Measurements from ENCODE around the gene TM4SF18. TPM values are rescaled to one million over a fixed set of nuclear protein-coding genes. Genes with fewer than 3 reads are reported as not detected.

TM4SF18 gene
- total and polyA plus RNA-seq, 2 donors (not counting 1 experiment from before 2014, with no cell fraction given), result not detected

- intact Hi-C loops (cut with micrococcal nuclease), result no loop called here
- no peak overlapping the region for H3K27ac ChIP-seq (ENCODE audit: low read length in 2 of 2)
- no peak for TF ChIP-seq EZH2 (IDR thresholded peaks at IDR 0.05; ENCODE audit: borderline replicate concordance, insufficient read depth, low read depth, low read length, poor library complexity, severe bottlenecking)
- TF ChIP-seq, protein P1, sequence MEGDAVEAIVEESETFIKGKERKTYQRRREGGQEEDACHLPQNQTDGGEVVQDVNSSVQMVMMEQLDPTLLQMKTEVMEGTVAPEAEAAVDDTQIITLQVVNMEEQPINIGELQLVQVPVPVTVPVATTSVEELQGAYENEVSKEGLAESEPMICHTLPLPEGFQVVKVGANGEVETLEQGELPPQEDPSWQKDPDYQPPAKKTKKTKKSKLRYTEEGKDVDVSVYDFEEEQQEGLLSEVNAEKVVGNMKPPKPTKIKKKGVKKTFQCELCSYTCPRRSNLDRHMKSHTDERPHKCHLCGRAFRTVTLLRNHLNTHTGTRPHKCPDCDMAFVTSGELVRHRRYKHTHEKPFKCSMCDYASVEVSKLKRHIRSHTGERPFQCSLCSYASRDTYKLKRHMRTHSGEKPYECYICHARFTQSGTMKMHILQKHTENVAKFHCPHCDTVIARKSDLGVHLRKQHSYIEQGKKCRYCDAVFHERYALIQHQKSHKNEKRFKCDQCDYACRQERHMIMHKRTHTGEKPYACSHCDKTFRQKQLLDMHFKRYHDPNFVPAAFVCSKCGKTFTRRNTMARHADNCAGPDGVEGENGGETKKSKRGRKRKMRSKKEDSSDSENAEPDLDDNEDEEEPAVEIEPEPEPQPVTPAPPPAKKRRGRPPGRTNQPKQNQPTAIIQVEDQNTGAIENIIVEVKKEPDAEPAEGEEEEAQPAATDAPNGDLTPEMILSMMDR (IDR thresholded peaks at IDR 0.05), result no peak
- DNase-seq (no peak), ATAC-seq (ENCODE audit: low read depth) (no peak)
- H4K20me1 ChIP-seq (ENCODE audit: control insufficient read depth, insufficient read depth, low read length, poor library complexity, severe bottlenecking), result no peaks in the 10 kb centered on the region
- POLR2A ChIA-PET, result no interaction called here
- H3K27ac Mint-ChIP-seq, result no peak overlapping the region
- H3K4me2 ChIP-seq (replicated peaks; ENCODE audit: low read depth, low read length, poor library complexity, severe bottlenecking), result no peak overlapping the region
- H3K4me1 ChIP-seq (ENCODE audit: control insufficient read depth in 2 of 2, insufficient read depth in 2 of 2, low read length in 2 of 2), result no peaks in the 10 kb centered on the region
- no peak overlapping the region for H3K4me3 ChIP-seq (ENCODE audit: control extremely low read depth in 1 of 5, extremely low read depth in 1 of 5, insufficient read depth in 1 of 5, low read depth in 2 of 5, low read length in 4 of 5)
- H3K9me3 ChIP-seq (ENCODE audit: control extremely low read depth in 1 of 3, control insufficient read depth in 2 of 3, insufficient read depth in 1 of 3, low read length in 2 of 3), result no peaks in the 10 kb centered on the region
- CTCF ChIA-PET, result no interaction called here
- WGBS (ENCODE audit: insufficient coverage), result 93% methylated on average over 2 of the region's 4 CpGs
- no peak overlapping the region for H2AFZ ChIP-seq (ENCODE audit: insufficient read depth, low read depth, low read length, poor library complexity, severe bottlenecking)
- H3K79me2 ChIP-seq (ENCODE audit: control insufficient read depth, insufficient read depth, low read length), result no peaks in the 10 kb centered on the region
- no peaks in the 10 kb centered on the region for H3K27me3 ChIP-seq (replicated peaks in 1 of 4; ENCODE audit: control extremely low read depth in 1 of 4, control insufficient read depth in 3 of 4, insufficient read depth in 4 of 4, low read length in 3 of 4)
- peaks cover 20% of the 10 kb centered on the region for H3K27me3 Mint-ChIP-seq
- no peak overlapping the region for H3K4me3 Mint-ChIP-seq
- no peaks in the 10 kb centered on the region for H3K36me3 ChIP-seq (replicated peaks in 1 of 2; ENCODE audit: control extremely low read depth in 1 of 2, control insufficient read depth in 1 of 2, extremely low read depth in 1 of 2, insufficient read depth in 2 of 2, low read length in 1 of 2)
- no peak overlapping the region for H3K9ac ChIP-seq (ENCODE audit: low read length)
- no peaks in the 10 kb centered on the region for H3K9me3 Mint-ChIP-seq (ENCODE audit: insufficient read depth)
- no peaks in the 10 kb centered on the region for H3K4me1 Mint-ChIP-seq
Observed at GRCh38 chr3:149375501-149376196, 42.2 kb upstream of the TM4SF18 start.

GRCh38 chr3:149374793-149375500 lies 41.5 kb upstream of the TM4SF18 start:
- no peak overlapping the region for H3K4me2 ChIP-seq (replicated peaks; ENCODE audit: low read depth, low read length, poor library complexity, severe bottlenecking)
- intact Hi-C loops (cut with micrococcal nuclease), result no loop called here
- no peaks in the 10 kb centered on the region for H3K4me1 Mint-ChIP-seq
- no peaks in the 10 kb centered on the region for H3K36me3 ChIP-seq (replicated peaks in 1 of 2; ENCODE audit: control extremely low read depth in 1 of 2, control insufficient read depth in 1 of 2, extremely low read depth in 1 of 2, insufficient read depth in 2 of 2, low read length in 1 of 2)
- no peak for DNase-seq
- H3K9me3 ChIP-seq (ENCODE audit: control extremely low read depth in 1 of 3, control insufficient read depth in 2 of 3, insufficient read depth in 1 of 3, low read length in 2 of 3), result no peaks in the 10 kb centered on the region
- ChIA-PET POLR2A (no interaction called here), CTCF (no interaction called here)
- no peak overlapping the region for H3K4me3 ChIP-seq (ENCODE audit: control extremely low read depth in 1 of 5, extremely low read depth in 1 of 5, insufficient read depth in 1 of 5, low read depth in 2 of 5, low read length in 4 of 5)
- no peak for ATAC-seq (ENCODE audit: low read depth)
- no peak overlapping the region for H3K9ac ChIP-seq (ENCODE audit: low read length)
- H3K27ac ChIP-seq (ENCODE audit: low read length in 2 of 2), result no peak overlapping the region
- H3K27ac Mint-ChIP-seq, result no peak overlapping the region
- no peaks in the 10 kb centered on the region for H4K20me1 ChIP-seq (ENCODE audit: control insufficient read depth, insufficient read depth, low read length, poor library complexity, severe bottlenecking)
- H3K79me2 ChIP-seq (ENCODE audit: control insufficient read depth, insufficient read depth, low read length), result no peaks in the 10 kb centered on the region
- H3K4me1 ChIP-seq (ENCODE audit: control insufficient read depth in 2 of 2, insufficient read depth in 2 of 2, low read length in 2 of 2), result no peaks in the 10 kb centered on the region
- peaks cover 26% of the 10 kb centered on the region for H3K27me3 Mint-ChIP-seq
- no peak overlapping the region for H2AFZ ChIP-seq (ENCODE audit: insufficient read depth, low read depth, low read length, poor library complexity, severe bottlenecking)
- WGBS (ENCODE audit: insufficient coverage), result 100% methylated on average over 2 of the region's 3 CpGs
- H3K9me3 Mint-ChIP-seq (ENCODE audit: insufficient read depth), result no peaks in the 10 kb centered on the region
- H3K4me3 Mint-ChIP-seq, result no peak overlapping the region
- H3K27me3 ChIP-seq (replicated peaks in 1 of 4; ENCODE audit: control extremely low read depth in 1 of 4, control insufficient read depth in 3 of 4, insufficient read depth in 4 of 4, low read length in 3 of 4), result no peaks in the 10 kb centered on the region
- TF ChIP-seq, protein P1 (IDR thresholded peaks at IDR 0.05), result no peak
- TF ChIP-seq EZH2 (IDR thresholded peaks at IDR 0.05; ENCODE audit: borderline replicate concordance, insufficient read depth, low read depth, low read length, poor library complexity, severe bottlenecking), result no peak
